PC-9 (cell line): ENCODE measurements around the gene APOL2.

Experiments
- CTCF ChIP-seq: fragments of 200-600 bp; sonication (generic); conservative IDR thresholded peaks from 2 replicates; pipeline ENCODE4 v1.6.1; 2017; ENCODE audit warnings: mixed run types, antibody characterized with exemption, mild to moderate bottlenecking, moderate library complexity
- EZH2 ChIP-seq: fragments of 200-600 bp; sonication (generic); IDR thresholded peaks from 2 replicates; pipeline ENCODE4 v1.8.0; 2017; ENCODE audit warnings: antibody characterized with exemption, low read depth

- TF ChIP-seq CTCF (no peak), EZH2 (no peak)
Observed at GRCh38 chr22:36285545-36285944, 46.2 kb upstream of the APOL2 start.
